Erythroblast (primary cell): ENCODE data around the gene DMKN.

ENCODE experiments used
- GATA1 ChIP-seq: IDR thresholded peaks from 2 replicates; pipeline ENCODE4 v1.6.1; 2011; ENCODE audit warnings: low read depth, mild to moderate bottlenecking, control low read depth, low read length, moderate library complexity
- POLR2A ChIP-seq: IDR thresholded peaks from 2 replicates; pipeline ENCODE4 v1.6.1; 2011; ENCODE audit warnings: mild to moderate bottlenecking, low read length

DNA sequence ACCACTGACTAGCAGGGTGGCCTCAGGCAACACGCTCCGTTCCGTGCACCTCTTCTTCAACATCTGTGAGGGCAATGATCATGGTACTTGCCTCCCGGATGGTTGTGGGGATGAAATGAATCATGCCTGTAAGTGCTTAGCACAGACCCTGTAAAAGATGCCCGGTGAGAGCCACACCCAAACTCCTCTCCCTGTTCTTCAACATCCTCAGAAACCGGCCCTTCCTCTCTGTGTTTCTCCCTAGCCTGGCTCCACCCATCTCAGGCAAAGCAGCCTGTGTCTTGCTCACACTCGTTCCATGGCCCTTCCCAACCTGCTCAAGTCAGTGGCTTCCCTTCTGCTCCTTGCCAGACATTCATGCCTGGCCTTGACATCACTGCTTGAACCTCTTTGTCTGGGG, 5.8 kb upstream of the DMKN start:
- no peak for TF ChIP-seq POLR2A
- no peak for TF ChIP-seq GATA1
